Thyroid gland (tissue), 4 donors: ENCODE data around the gene REXO4.

ENCODE experiments used
- POLR2A ChIP-seq, 2 donors: fragments of 450-650 bp; IDR thresholded peaks; one replicate each; pipeline ENCODE4 v1.6.1; 2017; ENCODE audit warnings: antibody characterized with exemption in 2 of 2, mild to moderate bottlenecking in 2 of 2, moderate library complexity in 1 of 2
- TF ChIP-seq, protein P1 (sequence below), 6 experiments: fragments of 200-600 bp in 3 of 6; fragments of 450-650 bp in 3 of 6; sonication (generic) in 3 of 6; IDR thresholded peaks; one replicate each; pipeline ENCODE4 v1.5.1; 2016 to 2019; ENCODE audit warnings: antibody characterized with exemption in 6 of 6, mild to moderate bottlenecking in 2 of 6, inconsistent platforms in 1 of 6, moderate library complexity in 1 of 6

DNA sequence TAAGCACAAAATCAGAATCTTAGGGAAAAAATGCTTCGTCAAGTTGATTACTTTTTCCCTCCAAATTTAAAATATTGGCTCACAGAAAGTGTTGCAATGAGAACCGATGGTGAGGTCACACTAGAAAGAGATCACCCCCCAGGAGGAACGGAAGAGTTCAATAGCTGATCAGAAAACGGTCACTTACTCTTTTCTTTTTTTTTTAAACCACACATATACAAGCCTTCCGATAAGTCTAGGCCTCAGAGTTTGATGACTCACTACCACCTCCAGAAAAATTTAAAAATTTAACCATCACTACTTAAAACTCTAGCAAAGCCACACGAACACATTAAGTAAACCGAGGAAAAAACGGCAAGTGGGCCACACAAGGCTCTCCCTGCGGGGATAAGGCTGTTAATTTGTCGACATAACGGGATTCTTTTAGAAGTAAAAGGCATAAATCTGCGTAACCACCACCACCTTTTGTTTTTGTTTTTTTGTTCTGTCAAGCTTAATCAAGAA is 43.1 kb downstream of the REXO4 start:
- TF ChIP-seq, protein P1, sequence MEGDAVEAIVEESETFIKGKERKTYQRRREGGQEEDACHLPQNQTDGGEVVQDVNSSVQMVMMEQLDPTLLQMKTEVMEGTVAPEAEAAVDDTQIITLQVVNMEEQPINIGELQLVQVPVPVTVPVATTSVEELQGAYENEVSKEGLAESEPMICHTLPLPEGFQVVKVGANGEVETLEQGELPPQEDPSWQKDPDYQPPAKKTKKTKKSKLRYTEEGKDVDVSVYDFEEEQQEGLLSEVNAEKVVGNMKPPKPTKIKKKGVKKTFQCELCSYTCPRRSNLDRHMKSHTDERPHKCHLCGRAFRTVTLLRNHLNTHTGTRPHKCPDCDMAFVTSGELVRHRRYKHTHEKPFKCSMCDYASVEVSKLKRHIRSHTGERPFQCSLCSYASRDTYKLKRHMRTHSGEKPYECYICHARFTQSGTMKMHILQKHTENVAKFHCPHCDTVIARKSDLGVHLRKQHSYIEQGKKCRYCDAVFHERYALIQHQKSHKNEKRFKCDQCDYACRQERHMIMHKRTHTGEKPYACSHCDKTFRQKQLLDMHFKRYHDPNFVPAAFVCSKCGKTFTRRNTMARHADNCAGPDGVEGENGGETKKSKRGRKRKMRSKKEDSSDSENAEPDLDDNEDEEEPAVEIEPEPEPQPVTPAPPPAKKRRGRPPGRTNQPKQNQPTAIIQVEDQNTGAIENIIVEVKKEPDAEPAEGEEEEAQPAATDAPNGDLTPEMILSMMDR (IDR thresholded peaks at IDR 0.05) = no peak
- no peak for TF ChIP-seq POLR2A (IDR thresholded peaks at IDR 0.05)
